Smooth muscle cell (in vitro differentiated cells): ENCODE data around the gene RPS6KA6. TPM values are rescaled to one million over a fixed set of nuclear protein-coding genes. Genes with fewer than 3 reads are reported as not detected.
"Not testable (repeated sequence)": the region's sequence is repeated elsewhere in the genome, so short reads cannot be mapped to it uniquely, and the experiment has no call there.

Source experiments
- DNase-seq: peaks from one replicate; lab custom pipeline; 2025; ENCODE audit not compliant: unreplicated experiment; lab: John Stamatoyannopoulos, UW
- H2AFZ ChIP-seq: fragments of 200-600 bp; sonication (generic); 2 replicates; pipeline ENCODE4 v1.6.0; 2016; ENCODE audit warnings: antibody characterized with exemption, low read depth, mild to moderate bottlenecking
- H3F3A ChIP-seq: fragments of 200-600 bp; sonication (generic); 2 replicates; pipeline ENCODE4 v1.6.0; 2017; ENCODE audit warnings: antibody characterized with exemption, low read depth
- H3K27ac ChIP-seq: fragments of 200-600 bp; sonication (generic); 2 replicates; pipeline ENCODE4 v1.5.1; 2016; ENCODE audit warnings: low read depth, mild to moderate bottlenecking
- H3K27me3 ChIP-seq: fragments of 200-600 bp; sonication (generic); 2 replicates; pipeline ENCODE4 v1.6.1; 2016; ENCODE audit warnings: low read depth, mild to moderate bottlenecking
- H3K36me3 ChIP-seq: fragments of 200-600 bp; sonication (generic); 2 replicates; pipeline ENCODE4 v1.5.1; 2016; ENCODE audit warnings: low read depth
- H3K4me1 ChIP-seq: fragments of 200-600 bp; sonication (generic); 2 replicates; pipeline ENCODE4 v1.5.1; 2016; ENCODE audit warnings: low read depth
- H3K4me2 ChIP-seq: fragments of 200-600 bp; sonication (generic); 2 replicates; pipeline ENCODE4 v1.6.0; 2016; ENCODE audit warnings: mild to moderate bottlenecking
- H3K4me3 ChIP-seq: fragments of 200-600 bp; sonication (generic); 2 replicates; pipeline ENCODE4 v1.5.1; 2016; ENCODE audit warnings: mild to moderate bottlenecking
- H3K79me2 ChIP-seq: fragments of 200-600 bp; sonication (generic); 2 replicates; pipeline ENCODE4 v1.6.0; 2016; ENCODE audit warnings: low read depth, mild to moderate bottlenecking
- H3K9ac ChIP-seq: fragments of 200-600 bp; sonication (generic); 2 replicates; pipeline ENCODE4 v1.6.0; 2016; ENCODE audit warnings: low read depth
- H3K9me3 ChIP-seq: fragments of 200-600 bp; sonication (generic); replicated peaks from 2 replicates; pipeline ENCODE4 v1.5.1; 2016; ENCODE audit warnings: low read depth
- H4K20me1 ChIP-seq: fragments of 200-600 bp; sonication (generic); 2 replicates; pipeline ENCODE4 v1.6.0; 2016; ENCODE audit warnings: low read depth
- CTCF ChIP-seq: fragments of 200-600 bp; sonication (generic); IDR thresholded peaks from 2 replicates; pipeline ENCODE4 v1.5.1; 2017; ENCODE audit warnings: borderline replicate concordance, mild to moderate bottlenecking, antibody characterized with exemption; ENCODE audit not compliant: insufficient read depth, poor library complexity, severe bottlenecking
- WGBS: methylation state at CpG from one replicate; pipeline ENCODE4 v1.1.7; 2016; ENCODE audit warnings: low lambda C conversion rate; 5-methylcytosine and 5-hydroxymethylcytosine counted together
- polyA plus RNA-seq: library from polyadenylated mRNA; unstranded; fragments of >200 nt; fragmentation: Nextera tagmentation; extraction: Ambion mirVana; gene quantifications from 2 replicates; pipeline ENCODE4 v1.2.1, GENCODE V29; 2016
- total RNA-seq: library from RNA; depleted of rRNA; stranded (reverse); fragments of >200 nt; gene quantifications from 2 replicates; pipeline ENCODE4 v1.2.3, GENCODE V29; 2014

Gene RPS6KA6
- total and polyA plus RNA-seq, 2 experiments from 2014 or later = 0.98 to 4.4 TPM

DNA sequence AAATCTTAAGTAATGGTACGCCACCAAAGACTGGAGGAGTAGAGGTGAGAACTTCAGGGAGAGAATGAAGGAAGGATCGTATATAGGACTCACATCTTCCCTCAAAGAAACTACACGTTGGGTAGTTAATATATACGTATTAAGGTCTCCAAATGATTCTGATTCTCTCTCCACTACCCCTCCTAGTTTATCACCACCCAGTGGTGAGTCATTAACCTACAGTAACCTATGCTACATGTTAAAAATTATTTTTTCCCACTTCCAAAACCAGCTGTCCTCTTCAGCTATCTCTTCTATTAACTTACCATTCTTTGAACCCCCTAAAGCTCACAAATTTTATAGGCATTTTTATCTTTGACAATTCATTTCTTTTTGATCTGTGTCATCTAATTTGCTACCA lies 69.7 kb downstream of the RPS6KA6 start:
- no peaks in the 10 kb centered on the region for H3K79me2 ChIP-seq
- peaks cover 8% of the 10 kb centered on the region for H3K9me3 ChIP-seq
- no peak overlapping the region for H3K9ac ChIP-seq
- H3K4me2 ChIP-seq = no peak overlapping the region
- TF ChIP-seq CTCF = no peak
- WGBS = 69% methylated on average over 4 of the region's 4 CpGs
- H3K27ac ChIP-seq = no peak overlapping the region
- no peaks in the 10 kb centered on the region for H3K4me1 ChIP-seq
- H2AFZ ChIP-seq = no peak overlapping the region
- peaks cover 4% of the 10 kb centered on the region for H3K36me3 ChIP-seq
- no peaks in the 10 kb centered on the region for H3K27me3 ChIP-seq
- no peaks in the 10 kb centered on the region for H3F3A ChIP-seq
- DNase-seq = no peak
- no peak overlapping the region for H3K4me3 ChIP-seq
- no peaks in the 10 kb centered on the region for H4K20me1 ChIP-seq

- no peak for DNase-seq
- TF ChIP-seq CTCF = no peak
- no peaks in the 10 kb centered on the region for H3F3A ChIP-seq
- 88% methylated on average over 5 of the region's 5 CpGs for WGBS
- no peaks in the 10 kb centered on the region for H3K36me3 ChIP-seq
- no peak overlapping the region for H3K4me3 ChIP-seq
- H3K79me2 ChIP-seq = no peaks in the 10 kb centered on the region
- H3K9ac ChIP-seq = no peak overlapping the region
- H3K4me2 ChIP-seq = no peak overlapping the region
- H3K9me3 ChIP-seq = no peaks in the 10 kb centered on the region
- H3K4me1 ChIP-seq = no peaks in the 10 kb centered on the region
- no peaks in the 10 kb centered on the region for H3K27me3 ChIP-seq
- H3K27ac ChIP-seq = no peak overlapping the region
- H4K20me1 ChIP-seq = no peaks in the 10 kb centered on the region
- no peak overlapping the region for H2AFZ ChIP-seq
These were observed 79.4 kb downstream of the RPS6KA6 start for GRCh38 chrX:84108584-84108983.

- Histone ChIP-seq H3K27me3 (no peaks in the 10 kb centered on the region), H3K79me2 (no peaks in the 10 kb centered on the region), H3K4me3 (no peak overlapping the region), H4K20me1 (no peaks in the 10 kb centered on the region), H3K36me3 (no peaks in the 10 kb centered on the region), H3K4me2 (no peak overlapping the region), H3K9me3 (no peaks in the 10 kb centered on the region), H2AFZ (no peak overlapping the region), H3F3A (no peaks in the 10 kb centered on the region), H3K4me1 (no peaks in the 10 kb centered on the region), H3K9ac (no peak overlapping the region), H3K27ac (no peak overlapping the region)
- no peak for TF ChIP-seq CTCF
- WGBS = 85% methylated on average over 2 of the region's 2 CpGs
- no peak for DNase-seq
These were observed 88.9 kb downstream of the RPS6KA6 start for GRCh38 chrX:84099120-84099519.

- H3K4me2 ChIP-seq, H4K20me1 ChIP-seq, H3K9ac ChIP-seq, H3K79me2 ChIP-seq, H3K4me3 ChIP-seq, H3K27me3 ChIP-seq, DNase-seq, H2AFZ ChIP-seq, H3K36me3 ChIP-seq, H3F3A ChIP-seq, H3K4me1 ChIP-seq, H3K27ac ChIP-seq: not testable (repeated sequence)
- WGBS = 67% methylated on average over 9 of the region's 9 CpGs
- H3K9me3 ChIP-seq = peaks cover 11% of the 10 kb centered on the region
These were observed 108.4 kb downstream of the RPS6KA6 start for GRCh38 chrX:84079479-84080197.
